Neuronal stem cell (in vitro differentiated cells): ENCODE data around the gene ERCC2.

Experiments used
- DNase-seq: peaks from one replicate; pipeline ENCODE4 v3.0.0-alpha.2; 2013; ENCODE audit warnings: low spot score
- H2AFZ ChIP-seq: one replicate; pipeline ENCODE4 v1.6.1; 2013; ENCODE audit warnings: mild to moderate bottlenecking, low read length, inconsistent platforms
- H2AK5ac ChIP-seq: 2 replicates; pipeline ENCODE4 v1.6.1; 2013; ENCODE audit warnings: low read depth, mild to moderate bottlenecking, inconsistent platforms, low read length, moderate library complexity, mixed read lengths
- H2BK120ac ChIP-seq: 2 replicates; pipeline ENCODE4 v1.6.1; 2013; ENCODE audit warnings: low read depth, mild to moderate bottlenecking, inconsistent platforms, low read length, moderate library complexity, mixed read lengths
- H2BK12ac ChIP-seq: one replicate; pipeline ENCODE4 v1.6.1; 2013; ENCODE audit warnings: low read length, inconsistent platforms
- H2BK15ac ChIP-seq: 2 replicates; pipeline ENCODE4 v1.6.1; 2013; ENCODE audit warnings: mild to moderate bottlenecking, low read length, inconsistent platforms, mixed read lengths
- H2BK5ac ChIP-seq: one replicate; pipeline ENCODE4 v1.6.1; 2013; ENCODE audit warnings: inconsistent platforms, mild to moderate bottlenecking, low read length, moderate library complexity
- H3K14ac ChIP-seq: one replicate; pipeline ENCODE4 v1.6.1; 2013; ENCODE audit warnings: low read length, inconsistent platforms
- H3K18ac ChIP-seq: 2 replicates; pipeline ENCODE4 v1.6.1; 2013; ENCODE audit warnings: low read length, inconsistent platforms
- H3K23ac ChIP-seq: 2 replicates; pipeline ENCODE4 v1.6.1; 2013; ENCODE audit warnings: low read depth, mild to moderate bottlenecking, mixed read lengths, low read length, inconsistent platforms; ENCODE audit not compliant: poor library complexity
- H3K27ac ChIP-seq: replicated peaks from 3 replicates; pipeline ENCODE4 v1.5.1; 2013; ENCODE audit warnings: low read length, inconsistent platforms
- H3K27me3 ChIP-seq, 3 experiments: 2 replicates each; pipeline ENCODE4 v1.6.1; 2013; ENCODE audit warnings: low read length in 3 of 3, mild to moderate bottlenecking in 2 of 3, inconsistent platforms in 1 of 3, low read depth in 1 of 3, mixed read lengths in 1 of 3, moderate library complexity in 1 of 3; ENCODE audit not compliant: control insufficient read depth in 3 of 3, insufficient read depth in 3 of 3
- H3K36me3 ChIP-seq, 2 donors: replicated peaks in 1 of 2; 2 replicates each; pipeline ENCODE4 v1.6.1; 2013; ENCODE audit warnings: low read length in 2 of 2; ENCODE audit not compliant: control insufficient read depth in 2 of 2, insufficient read depth in 2 of 2
- H3K4ac ChIP-seq: 2 replicates; pipeline ENCODE4 v1.6.1; 2013; ENCODE audit warnings: inconsistent platforms, mild to moderate bottlenecking, low read length, moderate library complexity
- H3K4me1 ChIP-seq, 2 donors: 1 replicate in 1 of 2; 2 replicates in 1 of 2; pipeline ENCODE4 v1.6.1; 2013; ENCODE audit warnings: low read length in 2 of 2, low read depth in 1 of 2; ENCODE audit not compliant: control insufficient read depth in 2 of 2, insufficient read depth in 1 of 2
- H3K4me2 ChIP-seq: one replicate; pipeline ENCODE4 v1.6.1; 2013; ENCODE audit warnings: mild to moderate bottlenecking, low read length, inconsistent platforms; ENCODE audit not compliant: insufficient read depth, poor library complexity, severe bottlenecking
- H3K4me3 ChIP-seq, 2 donors: 2 replicates each; pipeline ENCODE4 v1.5.1; 2013; ENCODE audit warnings: low read length in 2 of 2, mild to moderate bottlenecking in 2 of 2, inconsistent platforms in 1 of 2, moderate library complexity in 1 of 2
- H3K79me1 ChIP-seq: one replicate; pipeline ENCODE4 v1.6.1; 2013; ENCODE audit warnings: low read depth, mild to moderate bottlenecking, inconsistent platforms, low read length, moderate library complexity
- H3K9ac ChIP-seq: one replicate; pipeline ENCODE4 v1.6.1; 2013; ENCODE audit warnings: mild to moderate bottlenecking, low read depth, low read length, inconsistent platforms; ENCODE audit not compliant: poor library complexity
- H3K9me3 ChIP-seq, 2 donors: replicated peaks in 1 of 2; 2 replicates each; pipeline versions ENCODE3 to v1.6.1; 2013; ENCODE audit warnings: low read length in 2 of 2, mild to moderate bottlenecking in 2 of 2, inconsistent platforms in 1 of 2, low read depth in 1 of 2, mixed read lengths in 1 of 2, moderate library complexity in 1 of 2; ENCODE audit not compliant: control insufficient read depth in 2 of 2, insufficient read depth in 1 of 2
- H4K8ac ChIP-seq: one replicate; pipeline ENCODE4 v1.6.1; 2013; ENCODE audit warnings: low read depth, mild to moderate bottlenecking, inconsistent platforms, low read length, moderate library complexity
- H4K91ac ChIP-seq: one replicate; pipeline ENCODE4 v1.6.1; 2013; ENCODE audit warnings: low read length, low read depth, mild to moderate bottlenecking, inconsistent platforms; ENCODE audit not compliant: poor library complexity
- WGBS, 2 donors: extraction: QIAGEN DNeasy Blood & Tissue Kit; methylation state at CpG; one replicate each; pipeline ENCODE4 v1.1.7; 2013; ENCODE audit warnings: missing lambda C conversion rate in 2 of 2, mixed read lengths in 1 of 2; ENCODE audit not compliant: insufficient read length in 2 of 2, insufficient replicate concordance in 1 of 2; ENCODE audit errors: extremely low coverage in 2 of 2; 5-methylcytosine and 5-hydroxymethylcytosine counted together

The ERCC2 gene

GRCh38 chr19:45349126-45349415 is 21.3 kb downstream of the ERCC2 start:
- no peak overlapping the region for H3K9ac ChIP-seq
- H3K27me3 ChIP-seq, result peaks cover 0 to 23% (median 2%) of the 10 kb centered on the region in 3 experiments
- H3K4me2 ChIP-seq, result no peak overlapping the region
- peak overlapping the region in 1 of 2 donors; percentile 40 for H3K4me3 ChIP-seq
- H2AK5ac ChIP-seq, result no peak overlapping the region
- H3K9me3 ChIP-seq, result no peaks in the 10 kb centered on the region
- WGBS, 2 donors, result no CpG with 5 or more reads among the region's 3 CpGs
- no peak overlapping the region for H2BK15ac ChIP-seq
- H2BK5ac ChIP-seq, result no peak overlapping the region
- no peaks in the 10 kb centered on the region for H3K79me1 ChIP-seq
- peak overlapping the region; percentile 53 for H3K18ac ChIP-seq
- no peak overlapping the region for H2AFZ ChIP-seq
- peaks cover 21 to 47% of the 10 kb centered on the region in 2 donors for H3K36me3 ChIP-seq
- H4K8ac ChIP-seq, result no peak overlapping the region
- DNase-seq, result no peak
- peaks cover 0 to 6% of the 10 kb centered on the region in 2 donors for H3K4me1 ChIP-seq
- H2BK12ac ChIP-seq, result no peak overlapping the region
- H3K4ac ChIP-seq, result no peak overlapping the region
- no peak overlapping the region for H3K14ac ChIP-seq
- H3K23ac ChIP-seq, result peak overlapping the region; percentile 48
- no peak overlapping the region for H3K27ac ChIP-seq
- H2BK120ac ChIP-seq, result no peak overlapping the region
- H4K91ac ChIP-seq, result no peak overlapping the region

- Histone ChIP-seq H3K9ac (no peak overlapping the region), H3K79me1 (no peaks in the 10 kb centered on the region), H3K4me2 (no peak overlapping the region), H4K8ac (no peak overlapping the region), H3K4ac (no peak overlapping the region), H2BK5ac (no peak overlapping the region), H2BK120ac (no peak overlapping the region), H3K4me3 (peak overlapping the region in 1 of 2 donors; percentile 53), H2AFZ (no peak overlapping the region), H3K27me3 (peaks cover 0 to 25% (median 2%) of the 10 kb centered on the region in 3 experiments), H3K27ac (no peak overlapping the region), H3K36me3 (peaks cover 18 to 42% of the 10 kb centered on the region in 2 donors), H4K91ac (no peak overlapping the region), H3K14ac (no peak overlapping the region), H2AK5ac (no peak overlapping the region), H3K18ac (peak overlapping the region; percentile 70), H3K4me1 (peaks cover 0 to 6% of the 10 kb centered on the region in 2 donors), H2BK12ac (no peak overlapping the region), H3K9me3 (no peaks in the 10 kb centered on the region), H2BK15ac (no peak overlapping the region), H3K23ac (peak overlapping the region; percentile 60)
- WGBS, 2 donors, result no CpG with 5 or more reads among the region's 23 CpGs
- no peak for DNase-seq
Measured at GRCh38 chr19:45348367-45349125, 21.8 kb downstream of the ERCC2 start.

DNA sequence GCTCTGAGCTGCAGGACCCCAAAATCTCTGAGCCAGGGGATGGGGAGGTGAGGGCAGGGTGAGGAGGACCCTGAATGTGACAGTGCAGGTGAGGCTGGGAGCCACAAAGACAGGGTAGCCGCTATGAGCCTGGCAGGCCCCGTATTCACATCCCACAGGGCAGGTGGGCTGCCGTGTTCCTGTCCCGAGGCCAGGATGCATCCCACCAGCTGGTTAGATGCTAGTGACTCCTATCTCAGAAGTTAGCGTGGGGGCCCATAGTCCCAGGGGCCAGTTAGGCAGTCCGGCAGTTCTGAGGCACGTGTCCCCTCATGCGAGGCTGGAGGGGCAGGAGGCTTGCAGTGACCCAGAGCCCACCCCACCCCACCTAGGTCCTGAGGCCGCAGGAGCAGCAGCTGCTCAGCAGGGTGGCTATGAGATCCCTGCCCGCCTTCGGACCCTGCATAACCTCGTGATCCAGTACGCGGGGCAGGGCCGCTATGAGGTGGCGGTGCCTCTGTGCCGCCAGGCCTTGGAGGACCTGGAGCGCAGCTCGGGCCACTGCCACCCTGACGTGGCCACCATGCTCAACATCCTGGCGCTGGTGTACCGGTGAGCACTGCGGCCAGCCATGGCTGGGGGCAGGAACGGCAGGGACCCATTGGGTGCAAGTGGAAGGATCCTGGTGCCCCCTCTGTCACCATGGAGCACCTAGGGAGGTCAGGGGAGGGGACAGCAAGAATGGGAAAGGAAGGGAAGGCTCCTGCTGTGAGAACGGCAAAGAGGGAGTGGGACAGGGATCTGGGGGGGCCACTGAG is 22.6 kb downstream of the ERCC2 start:
- Histone ChIP-seq H3K27me3 (peaks cover 0 to 29% (median 6%) of the 10 kb centered on the region in 3 experiments), H2BK15ac (peak overlapping the region; percentile 27), H3K27ac (no peak overlapping the region), H3K4me3 (peak overlapping the region in 1 of 2 donors; percentile 53), H4K8ac (peak overlapping the region; percentile 89), H3K4me1 (peaks cover 0 to 6% of the 10 kb centered on the region in 2 donors), H2BK5ac (no peak overlapping the region), H3K36me3 (peaks cover 15 to 34% of the 10 kb centered on the region in 2 donors), H3K18ac (peak overlapping the region; percentile 70), H3K4me2 (no peak overlapping the region), H2BK120ac (no peak overlapping the region), H2AK5ac (peak overlapping the region; percentile 83), H3K14ac (no peak overlapping the region), H3K9ac (peak overlapping the region; percentile 78), H4K91ac (no peak overlapping the region), H3K79me1 (no peaks in the 10 kb centered on the region), H3K4ac (peak overlapping the region; percentile 59), H2BK12ac (no peak overlapping the region), H3K23ac (peak overlapping the region; percentile 60), H3K9me3 (no peaks in the 10 kb centered on the region), H2AFZ (no peak overlapping the region)
- WGBS, 2 donors, result no CpG with 5 or more reads among the region's 25 CpGs
- no peak for DNase-seq

GRCh38 chr19:45346449-45346848 is 23.9 kb downstream of the ERCC2 start:
- no peak overlapping the region for H2AK5ac ChIP-seq
- peaks cover 0 to 6% of the 10 kb centered on the region in 2 donors for H3K4me1 ChIP-seq
- no peak overlapping the region for H3K4me3 ChIP-seq
- WGBS, 2 donors, result no CpG with 5 or more reads among the region's 27 CpGs
- no peak overlapping the region for H3K4ac ChIP-seq
- peaks cover 0 to 40% (median 15%) of the 10 kb centered on the region in 3 experiments for H3K27me3 ChIP-seq
- H4K8ac ChIP-seq, result no peak overlapping the region
- H3K9ac ChIP-seq, result peak overlapping the region; percentile 63
- no peaks in the 10 kb centered on the region for H3K79me1 ChIP-seq
- H2AFZ ChIP-seq, result no peak overlapping the region
- no peak overlapping the region for H3K4me2 ChIP-seq
- no peak overlapping the region for H2BK5ac ChIP-seq
- H3K23ac ChIP-seq, result peak overlapping the region; percentile 52
- peak overlapping the region; percentile 85 for H3K18ac ChIP-seq
- peaks cover 0 to 1% of the 10 kb centered on the region in 2 donors for H3K9me3 ChIP-seq
- H4K91ac ChIP-seq, result no peak overlapping the region
- peak overlapping the region; percentile 90 for H2BK12ac ChIP-seq
- no peak for DNase-seq
- peak overlapping the region; percentile 41 for H2BK120ac ChIP-seq
- H2BK15ac ChIP-seq, result no peak overlapping the region
- peaks cover 9 to 21% of the 10 kb centered on the region in 2 donors for H3K36me3 ChIP-seq
- peak overlapping the region; percentile 90 for H3K14ac ChIP-seq
- H3K27ac ChIP-seq, result no peak overlapping the region
